ENCODE measurements around the gene PTGES2. TPM values are rescaled to one million over a fixed set of nuclear protein-coding genes. Genes with fewer than 3 reads are reported as not detected.

The PTGES2 gene
- total RNA-seq, 1 experiment from 2014 or later, result 365 TPM

DNA sequence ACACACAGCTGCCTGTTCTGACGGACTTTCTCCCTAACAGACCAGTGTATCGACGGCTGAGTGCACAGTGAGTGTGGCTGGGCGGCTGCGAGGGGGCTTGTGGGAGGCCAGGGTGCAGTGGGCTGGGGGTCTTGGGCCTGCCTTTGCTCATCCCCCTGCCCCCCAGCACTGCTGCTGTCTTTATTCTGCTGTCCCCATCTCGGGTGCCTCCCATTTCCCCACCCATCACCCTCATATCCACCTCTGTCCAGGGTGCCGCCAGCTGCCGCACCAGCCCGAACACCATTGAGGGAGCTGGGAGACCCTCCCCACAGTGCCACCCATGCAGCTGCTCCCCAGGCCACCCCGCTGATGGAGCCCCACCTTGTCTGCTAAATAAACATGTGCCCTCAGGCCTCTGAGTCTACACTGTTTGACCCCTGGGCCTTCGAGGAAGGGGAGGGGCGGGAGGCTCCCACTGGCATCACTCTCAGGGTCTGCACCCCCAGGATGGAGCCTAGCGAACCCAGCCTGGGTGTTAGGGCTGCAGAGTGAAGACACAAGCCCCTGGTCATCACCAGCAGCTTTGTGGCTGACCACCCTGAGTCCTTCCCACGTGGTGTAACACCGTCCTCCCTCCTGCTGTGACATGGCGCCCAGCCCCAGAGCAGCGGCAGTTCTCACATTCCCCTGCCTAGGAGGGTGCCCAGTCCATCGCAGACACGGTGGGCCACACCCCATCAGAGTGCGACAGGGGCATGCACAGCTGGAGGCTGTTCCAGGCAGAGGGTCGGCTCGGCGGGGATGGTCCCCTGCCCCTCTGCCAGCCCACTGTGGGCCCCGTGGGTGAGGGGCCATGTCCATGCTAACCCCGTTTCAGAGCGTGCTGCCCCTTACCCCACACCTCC is 25.8 kb upstream of the PTGES2 start:
- no peak for DNase-seq (ENCODE audit: low spot score)

DNA sequence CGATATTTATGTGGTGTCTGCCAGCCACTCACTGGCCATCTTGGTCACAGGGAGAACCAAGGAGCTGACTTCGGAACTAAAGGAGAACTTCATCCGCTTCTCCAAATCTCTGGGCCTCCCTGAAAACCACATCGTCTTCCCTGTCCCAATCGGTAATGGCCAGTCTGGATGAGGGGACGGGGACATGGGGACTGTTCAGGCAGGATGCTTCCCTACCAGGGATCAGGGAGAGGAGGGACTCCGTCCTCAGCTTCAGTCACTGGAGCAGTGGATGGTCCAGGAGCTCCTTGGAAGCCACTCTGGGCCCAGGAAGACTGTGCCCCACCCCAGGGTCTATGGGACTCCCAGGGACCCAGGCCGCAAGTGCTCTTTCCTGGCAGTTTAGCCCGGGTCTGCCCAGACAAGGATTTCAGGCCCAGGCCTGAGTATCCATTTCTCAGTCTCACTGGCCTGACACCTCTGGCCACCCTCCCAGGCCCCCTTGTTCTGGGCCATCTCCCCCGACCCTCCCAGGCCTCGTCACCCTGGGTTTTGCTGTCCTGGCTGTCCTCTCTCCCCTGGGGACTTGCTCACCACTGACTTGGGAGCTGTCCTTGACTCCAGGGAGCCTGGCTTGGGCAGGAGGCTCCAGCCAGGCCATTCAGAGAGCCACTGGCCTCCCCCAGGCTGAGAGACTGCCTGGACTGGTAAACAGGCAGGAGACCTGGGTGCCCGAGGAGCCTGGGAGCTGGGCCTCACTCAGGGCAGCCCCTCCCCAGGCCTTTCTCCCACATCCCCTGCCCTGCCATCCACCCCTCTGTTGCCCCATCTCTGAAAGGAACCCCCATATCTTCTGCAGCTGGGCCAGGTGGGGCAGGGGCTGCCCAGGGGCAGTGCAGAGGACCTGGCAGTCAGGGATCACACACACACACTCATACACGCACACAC is 24.9 kb upstream of the PTGES2 start:
- no peak for DNase-seq (ENCODE audit: low spot score)

DNA sequence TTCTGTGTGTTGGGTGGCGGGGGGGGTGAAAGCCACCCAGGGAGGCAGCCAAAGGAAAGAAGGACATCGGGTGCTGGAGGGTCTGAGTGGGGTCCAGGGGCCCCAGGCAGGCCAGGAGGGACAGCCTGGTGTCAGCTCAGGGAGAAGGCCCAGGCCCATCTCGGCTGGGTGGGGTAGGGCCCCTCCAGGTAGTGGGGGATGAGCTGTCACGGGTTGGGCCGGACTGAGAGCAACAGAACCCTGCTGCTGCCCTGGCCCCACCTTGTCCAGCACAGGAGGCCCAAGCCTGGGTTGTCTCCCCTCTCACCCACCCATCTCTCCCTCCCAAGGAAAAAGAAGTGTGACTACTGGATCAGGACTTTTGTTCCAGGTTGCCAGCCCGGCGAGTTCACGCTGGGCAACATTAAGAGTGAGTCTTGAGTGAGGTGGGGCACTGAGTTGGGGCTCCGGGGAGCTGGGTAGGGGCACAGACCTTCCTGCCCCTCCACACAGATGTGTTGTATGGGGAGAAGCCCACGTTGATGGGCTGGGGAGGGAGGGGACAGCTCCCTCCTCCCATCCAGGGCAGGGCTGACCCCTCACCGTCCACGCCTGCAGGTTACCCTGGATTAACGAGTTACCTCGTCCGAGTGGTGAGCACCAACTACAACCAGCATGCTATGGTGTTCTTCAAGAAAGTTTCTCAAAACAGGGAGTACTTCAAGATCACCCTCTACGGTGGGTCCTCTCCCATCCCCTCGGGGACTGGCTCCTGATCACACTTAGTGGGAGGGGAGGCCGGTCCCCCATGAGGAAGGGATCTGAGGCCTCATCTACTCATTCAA is 24.0 kb upstream of the PTGES2 start:
- no peak for DNase-seq (ENCODE audit: low spot score)

DNA sequence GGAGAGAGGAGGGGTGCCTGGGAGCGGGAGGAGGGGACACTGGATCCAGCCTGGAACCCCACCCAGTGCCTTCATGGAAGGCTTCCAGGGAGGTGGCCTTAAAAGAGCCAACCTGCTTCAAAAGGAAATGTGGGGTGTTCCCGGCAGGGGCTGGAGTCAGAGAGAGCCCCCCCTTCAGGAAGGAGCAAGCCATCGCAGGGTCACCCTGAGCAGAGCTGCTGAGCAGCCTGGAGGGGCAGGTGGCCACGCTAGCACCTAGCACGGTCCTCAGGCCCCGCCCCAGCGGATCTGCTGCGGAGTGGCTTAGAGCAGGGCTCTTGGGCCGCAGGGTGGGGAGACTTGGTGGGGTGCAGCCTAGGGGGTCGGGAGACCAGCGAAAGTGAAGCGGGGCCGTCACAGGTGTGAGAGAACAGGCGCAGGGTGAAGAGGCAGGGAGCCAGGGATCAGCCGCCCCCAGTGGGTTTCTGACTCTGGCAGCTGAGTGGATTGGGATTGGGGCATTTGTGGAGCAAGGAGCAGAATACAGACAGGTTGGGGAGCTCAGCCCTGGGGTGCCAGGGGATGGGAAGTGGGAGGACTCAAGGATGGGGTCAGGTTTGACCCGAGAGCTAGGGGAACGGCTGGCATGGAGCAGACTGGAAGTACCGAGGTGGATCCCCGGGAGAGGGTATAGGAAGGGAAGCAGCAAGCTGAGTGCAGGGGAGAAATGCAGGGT is 23.2 kb upstream of the PTGES2 start:
- DNase-seq (ENCODE audit: low spot score), result peak; percentile 87

DNA sequence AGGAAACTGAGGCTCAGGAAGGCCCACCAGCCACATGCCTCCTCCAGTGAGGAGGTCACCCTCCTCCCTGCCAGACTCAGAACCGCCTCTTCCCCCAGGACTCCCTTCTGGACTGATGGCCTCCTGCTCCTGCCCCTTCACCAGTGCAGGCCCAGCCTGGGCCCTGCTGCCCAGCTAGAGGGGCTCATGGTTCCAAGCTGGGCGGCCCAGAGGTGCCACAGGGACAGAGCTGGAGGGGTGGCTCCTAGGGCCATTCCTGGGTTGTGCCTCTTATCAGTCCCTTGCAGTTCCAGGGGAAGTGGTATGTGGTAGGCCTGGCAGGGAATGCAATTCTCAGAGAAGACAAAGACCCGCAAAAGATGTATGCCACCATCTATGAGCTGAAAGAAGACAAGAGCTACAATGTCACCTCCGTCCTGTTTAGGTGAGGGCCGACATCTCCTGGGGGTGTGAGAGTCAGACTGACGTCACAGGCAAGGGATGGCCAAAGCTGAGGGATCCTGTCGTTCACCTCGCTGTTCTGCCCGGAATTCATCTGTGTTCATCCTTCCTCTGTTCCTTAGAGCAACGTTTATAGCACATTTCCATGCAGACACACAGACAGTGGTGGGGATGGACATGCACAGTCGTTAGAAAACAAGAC is 22.5 kb upstream of the PTGES2 start:
- no peak for DNase-seq (ENCODE audit: low spot score)

DNA sequence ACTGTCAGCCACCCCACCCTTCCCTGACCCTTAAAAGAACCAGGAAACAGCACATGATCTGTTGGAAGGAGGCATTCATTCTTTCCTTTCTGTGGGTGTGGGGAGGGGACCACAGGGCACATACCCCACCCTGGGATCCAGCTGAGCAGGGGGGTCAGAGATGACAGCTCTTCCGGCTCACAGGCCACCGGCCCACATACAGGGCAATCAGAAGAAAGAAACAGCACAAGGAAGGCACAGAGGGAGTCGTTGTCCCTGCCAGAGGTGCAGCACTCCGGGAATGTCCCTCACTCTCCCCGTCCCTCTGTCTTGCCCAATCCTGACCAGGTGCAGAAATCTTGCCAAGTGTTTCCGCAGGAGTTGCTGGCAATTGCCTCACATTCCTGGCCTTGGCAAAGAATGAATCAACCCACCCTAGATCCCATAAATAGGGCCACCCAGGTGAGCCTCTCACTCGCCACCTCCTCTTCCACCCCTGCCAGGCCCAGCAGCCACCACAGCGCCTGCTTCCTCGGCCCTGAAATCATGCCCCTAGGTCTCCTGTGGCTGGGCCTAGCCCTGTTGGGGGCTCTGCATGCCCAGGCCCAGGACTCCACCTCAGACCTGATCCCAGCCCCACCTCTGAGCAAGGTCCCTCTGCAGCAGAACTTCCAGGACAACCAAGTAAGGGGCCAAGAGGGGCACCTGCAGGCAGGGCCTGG is 21.6 kb upstream of the PTGES2 start, which contains the start of gene LCN2:
Gene LCN2, plus strand, starts transcription at position 453 of the 701 bp plus-strand sequence. Its CDS starts 73 bp downstream, at position 526.
- peak; percentile 96 for DNase-seq (ENCODE audit: low spot score)

DNA sequence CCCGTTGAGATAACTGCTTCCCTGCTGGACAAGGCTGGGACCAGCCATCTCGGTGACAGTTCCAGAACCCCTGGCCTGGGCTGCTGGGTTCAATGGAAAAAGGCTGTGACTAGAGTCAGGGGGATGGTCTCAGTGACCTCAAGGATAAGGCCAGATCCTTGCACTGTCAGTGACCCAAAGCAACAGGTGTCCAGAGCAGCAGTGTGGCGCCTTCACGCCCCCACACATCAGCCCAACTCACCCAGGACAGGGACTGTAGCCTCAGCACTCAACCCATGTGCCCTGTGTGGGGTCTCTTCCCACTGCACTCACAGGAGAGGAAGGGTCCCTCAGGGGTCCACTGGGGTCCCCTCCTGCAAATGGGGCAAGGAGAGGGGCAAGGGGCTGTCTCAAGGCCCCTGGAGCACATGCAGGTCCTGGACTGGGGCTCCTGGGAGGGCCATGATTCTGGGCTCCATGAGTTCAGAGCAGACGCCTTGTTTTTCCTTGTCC is 21.0 kb upstream of the PTGES2 start:
- no peak for DNase-seq (ENCODE audit: low spot score)

DNA sequence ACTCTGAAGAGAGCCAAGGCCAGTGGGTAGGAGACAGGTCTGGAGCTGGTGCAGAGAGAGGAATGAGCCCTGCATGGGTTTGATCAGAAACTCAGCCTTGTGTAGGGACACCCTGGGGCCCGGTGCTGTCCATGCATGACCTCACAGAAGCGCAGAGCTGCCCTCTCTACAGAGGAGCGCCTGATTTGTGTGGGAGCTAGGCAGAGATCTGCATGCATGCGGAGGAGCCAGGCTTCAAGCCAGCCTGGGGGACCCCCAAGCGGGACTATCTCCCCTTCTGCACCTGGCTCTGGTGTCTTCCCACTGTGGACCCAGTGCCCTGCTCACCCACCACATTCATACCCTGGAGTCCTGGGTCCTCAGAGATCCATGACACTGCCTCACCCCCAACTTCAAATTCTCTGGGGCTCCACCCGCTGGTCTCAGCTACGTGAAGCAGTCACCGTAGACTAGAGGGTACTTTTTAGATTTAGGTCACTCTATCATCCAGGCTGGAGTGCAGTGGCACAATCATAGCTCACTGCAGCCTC is 19.1 kb upstream of the PTGES2 start:
- no peak for DNase-seq (ENCODE audit: low spot score)

DNA sequence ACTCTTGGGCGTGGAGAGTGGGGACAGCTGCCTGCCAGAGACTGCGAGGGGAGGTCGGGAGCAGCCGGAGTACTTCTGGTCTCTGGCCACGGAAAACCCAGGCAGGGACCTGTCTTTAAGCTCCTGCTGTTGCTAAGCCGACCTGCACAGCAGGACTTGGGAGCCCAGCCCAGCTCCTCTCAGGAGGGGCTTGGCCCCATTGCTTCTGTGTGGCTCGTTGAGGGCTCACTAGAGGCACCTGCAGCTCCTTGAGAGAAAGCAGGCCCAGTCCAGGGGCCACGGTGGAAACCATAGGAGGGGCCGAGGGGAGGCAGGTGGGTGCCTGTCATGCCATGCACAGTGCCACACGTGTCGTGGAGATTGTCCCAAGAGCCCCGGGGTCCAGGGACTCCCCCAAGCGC is 18.4 kb upstream of the PTGES2 start:
- no peak for DNase-seq (ENCODE audit: low spot score)

DNA sequence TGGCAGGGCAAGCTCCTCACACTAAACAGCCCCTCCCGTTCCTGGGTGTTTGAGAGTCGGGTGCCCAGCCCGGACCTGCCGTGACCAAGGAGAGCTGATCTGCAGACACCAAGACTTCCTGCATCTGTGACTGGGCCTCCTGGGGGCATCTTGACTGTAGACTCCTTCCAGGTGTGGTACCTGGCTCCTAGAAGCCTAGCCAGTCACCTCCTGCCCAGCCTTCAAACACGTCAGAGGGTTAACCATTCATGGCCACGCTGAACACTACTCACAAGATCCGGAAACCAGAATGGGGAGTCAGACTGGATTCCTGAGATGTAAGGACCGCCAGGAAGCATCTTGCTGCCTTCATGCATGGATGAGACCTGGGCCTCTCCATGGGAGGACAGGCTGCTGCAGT is 18.0 kb upstream of the PTGES2 start:
- peak; percentile 81 for DNase-seq (ENCODE audit: low spot score)

DNA sequence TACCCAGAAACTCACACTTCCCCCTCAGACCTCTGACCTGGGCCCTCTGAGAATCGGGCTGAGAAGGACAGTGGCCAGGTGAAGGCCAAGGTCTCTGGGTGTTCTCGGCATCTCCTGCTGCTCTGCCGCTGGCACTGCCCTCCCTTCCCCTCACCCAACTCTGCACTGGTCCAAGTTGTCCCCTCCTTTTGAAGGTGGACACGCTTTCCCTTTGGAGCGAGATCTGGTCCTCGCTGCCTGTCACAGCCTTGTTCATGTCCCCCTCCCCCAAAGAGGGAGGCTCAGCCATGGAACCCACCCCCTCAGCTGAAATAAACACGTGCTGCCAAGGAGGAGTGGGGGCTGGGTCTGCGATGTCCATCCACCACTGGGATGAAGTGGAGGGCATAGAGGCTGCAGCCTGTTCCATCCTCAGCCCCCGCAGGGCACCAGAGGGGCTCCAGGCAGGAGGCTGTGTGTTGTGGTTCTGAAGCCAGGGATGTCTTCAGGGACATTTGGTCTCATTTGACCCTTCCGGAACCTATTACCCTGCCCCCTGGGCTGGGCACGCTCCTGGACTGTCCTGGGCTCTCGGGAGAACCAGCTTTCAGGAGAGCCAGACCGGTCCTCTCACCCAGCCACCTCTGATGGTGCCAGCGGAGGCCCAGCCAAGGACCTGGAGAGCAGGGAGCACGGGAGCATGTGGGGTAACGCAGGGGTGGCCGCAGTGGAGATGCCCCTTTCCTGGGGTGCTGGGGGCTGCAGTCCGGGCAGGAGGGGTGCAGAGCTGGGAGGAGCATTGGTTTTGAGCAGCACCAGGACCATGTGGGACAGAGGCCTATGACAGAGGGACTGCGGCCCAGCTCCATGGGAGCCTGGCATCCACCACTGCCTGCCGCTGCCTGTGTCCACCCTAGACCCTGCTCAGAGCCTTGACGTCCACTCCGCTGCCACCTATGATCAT is 17.0 kb upstream of the PTGES2 start:
- DNase-seq (ENCODE audit: low spot score), result no peak

DNA sequence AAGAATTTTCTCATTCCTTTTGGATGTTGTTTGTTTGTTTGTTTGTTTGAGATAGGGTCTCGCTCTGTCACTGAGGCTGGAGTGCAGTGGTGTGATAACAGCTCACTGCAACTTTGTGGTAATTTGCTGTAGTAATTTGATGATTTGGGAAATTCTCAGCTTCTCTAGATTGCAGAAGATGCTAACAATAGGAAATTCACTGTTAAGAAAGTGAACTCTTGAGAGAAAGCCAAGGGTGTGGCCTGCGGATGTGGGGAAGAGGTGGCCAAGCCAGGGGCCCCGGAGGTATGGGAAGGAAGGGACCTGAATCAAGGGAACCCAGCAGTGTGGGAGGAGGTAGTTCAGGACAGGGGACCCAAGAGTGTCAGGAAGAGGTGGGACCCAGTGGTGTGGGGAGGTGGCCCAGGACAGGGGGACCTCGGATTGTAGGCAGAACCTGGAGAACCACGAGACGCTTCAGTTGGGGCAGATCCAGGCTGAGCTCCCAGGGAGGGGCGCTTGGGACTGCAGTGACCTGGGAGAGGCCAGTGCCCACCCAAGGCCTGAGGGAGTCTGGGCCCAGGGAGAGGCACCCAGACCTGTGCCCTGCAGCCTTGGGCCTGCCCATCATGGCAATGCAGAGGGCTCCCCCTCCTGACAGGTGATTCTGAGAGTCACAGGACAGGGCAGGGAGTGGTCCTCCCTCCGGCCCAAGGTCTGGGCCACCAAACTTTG is 16.2 kb upstream of the PTGES2 start:
- DNase-seq (ENCODE audit: low spot score), result no peak

DNA sequence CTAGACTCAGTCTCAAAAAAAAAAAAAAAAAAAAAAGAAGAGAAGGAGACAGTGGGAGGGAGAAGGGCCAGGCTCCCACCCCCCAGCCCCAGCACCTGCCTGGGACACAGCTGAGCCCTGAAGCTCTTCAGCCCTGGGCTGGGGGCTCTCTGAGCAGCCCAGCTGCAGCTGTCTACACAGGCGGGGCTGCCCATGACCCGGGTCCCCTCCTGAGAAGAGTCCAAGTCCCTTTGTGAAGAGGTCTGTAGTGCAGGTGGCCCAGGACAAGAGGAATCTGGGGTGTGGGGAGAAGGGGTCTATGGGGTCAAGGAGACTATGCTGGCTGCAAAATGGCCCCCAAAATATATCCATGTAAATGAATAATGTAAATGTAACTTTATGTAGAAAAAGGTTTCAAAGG is 15.1 kb upstream of the PTGES2 start:
- DNase-seq (ENCODE audit: low spot score), result no peak

DNA sequence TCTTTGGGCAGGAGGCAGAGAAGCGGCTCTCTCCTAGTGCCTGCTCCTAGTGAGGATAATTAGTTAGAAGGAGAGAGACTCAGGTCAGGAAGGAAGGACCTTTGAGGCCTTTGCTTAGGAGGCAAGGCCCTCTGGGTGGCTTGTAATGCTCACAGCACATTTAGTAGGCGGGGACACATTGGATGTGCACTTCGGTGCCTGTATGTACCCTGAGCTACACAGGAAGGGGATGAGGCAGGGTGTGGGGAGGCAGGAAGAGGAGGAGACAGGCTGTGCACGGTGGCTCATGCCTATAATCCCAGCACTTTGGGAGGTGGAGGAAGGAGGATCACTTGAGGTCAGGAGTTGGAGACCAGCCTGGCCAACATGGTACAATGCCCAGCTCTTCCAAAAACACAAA is 14.5 kb upstream of the PTGES2 start:
- no peak for DNase-seq (ENCODE audit: low spot score)

DNA sequence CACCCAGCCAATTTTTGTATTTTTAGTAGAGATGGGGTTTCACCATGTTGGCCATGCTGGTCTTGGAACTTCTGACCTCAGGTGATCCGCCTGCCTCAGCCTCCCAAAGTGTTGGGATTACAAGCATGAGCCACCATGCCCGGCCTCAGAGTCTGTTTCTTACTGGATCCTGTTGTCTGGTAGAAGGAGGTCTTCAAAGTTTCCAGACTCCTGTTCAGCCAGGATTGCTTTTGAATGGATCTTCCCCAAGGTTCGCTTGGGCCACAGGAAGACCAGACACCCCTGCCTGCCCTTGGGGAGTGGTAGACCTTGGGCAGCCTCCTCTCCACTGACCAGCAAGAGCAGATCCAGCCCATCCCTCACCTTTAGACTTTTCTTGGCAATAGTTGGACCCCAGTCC is 14.1 kb upstream of the PTGES2 start:
- no peak for DNase-seq (ENCODE audit: low spot score)

DNA sequence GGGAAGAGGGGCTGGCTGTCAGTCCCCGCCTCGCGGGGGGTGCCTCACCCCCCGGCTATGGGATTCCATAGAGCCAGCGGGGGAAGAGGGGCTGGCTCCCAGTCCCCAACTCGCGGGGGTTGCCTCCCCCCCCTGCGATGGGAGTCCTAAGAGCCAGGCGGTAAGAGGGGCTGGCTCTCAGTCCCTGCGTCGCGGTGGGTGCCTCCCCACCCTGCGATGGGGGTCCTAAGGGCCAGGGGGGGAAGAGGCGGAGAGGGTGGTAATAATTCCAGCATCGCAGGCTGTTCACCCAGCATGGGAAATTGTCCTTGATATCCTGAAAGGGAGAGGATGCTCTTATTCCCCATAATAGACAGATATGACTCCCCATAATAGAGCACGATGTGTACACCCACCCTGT is 12.1 kb upstream of the PTGES2 start:
- DNase-seq (ENCODE audit: low spot score), result no peak

DNA sequence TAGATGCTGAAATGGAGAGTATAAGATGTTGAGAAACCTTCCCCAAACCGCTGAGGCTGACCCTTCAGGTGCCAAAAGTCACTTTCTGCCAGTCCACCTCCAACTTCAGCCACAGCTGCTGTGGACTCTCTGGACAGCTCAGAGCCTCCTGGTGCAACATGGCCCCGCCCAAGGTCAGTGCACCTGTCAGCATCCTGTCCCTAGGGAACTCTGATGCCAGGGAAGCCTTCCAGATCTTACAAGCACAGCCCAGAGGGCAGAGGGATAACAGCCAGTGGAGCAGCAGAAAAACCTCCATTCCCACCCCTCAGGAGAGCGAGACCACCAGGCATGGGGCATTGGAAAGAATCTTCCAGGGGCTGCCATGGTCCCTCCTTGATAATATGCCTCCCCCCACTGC is 10.5 kb upstream of the PTGES2 start:
- DNase-seq (ENCODE audit: low spot score), result no peak
